Right forelimb (tissue), 1 donor: ENCODE data around the gene VANGL2.

Experiments
- DNase-seq: peaks from one replicate; pipeline ENCODE4 v3.0.0-alpha.2; 2018

VANGL2 gene

GRCh38 chr1:160429125-160429561 lies 28.8 kb downstream of the VANGL2 start:
- no peak for DNase-seq

GRCh38 chr1:160429702-160430535 lies 29.6 kb downstream of the VANGL2 start:
- no peak for DNase-seq

DNA sequence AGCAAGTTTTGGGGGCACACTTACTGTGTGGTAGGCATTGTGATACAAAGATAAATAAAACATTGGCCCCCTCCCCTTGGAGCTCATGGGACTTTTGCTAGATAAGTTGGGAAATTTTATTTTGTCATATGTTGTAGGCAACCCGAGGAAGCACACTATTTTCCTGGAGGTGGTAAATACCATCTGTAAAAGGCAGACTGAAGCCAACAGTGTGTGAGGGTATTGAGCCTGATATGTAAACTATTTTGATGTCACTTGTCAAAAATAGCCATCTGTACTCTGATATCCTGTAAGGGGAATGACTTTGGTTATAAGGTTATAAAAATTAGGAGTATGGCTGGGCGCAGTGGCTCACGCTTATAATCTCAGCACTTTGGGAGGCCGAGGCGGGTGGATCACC lies 30.6 kb downstream of the VANGL2 start:
- no peak for DNase-seq

GRCh38 chr1:160431571-160431970 lies 31.2 kb downstream of the VANGL2 start:
- no peak for DNase-seq

GRCh38 chr1:160432371-160432786 lies 32.0 kb downstream of the VANGL2 start:
- DNase-seq = no peak

- no peak for DNase-seq
Measured at GRCh38 chr1:160436966-160437365, 36.6 kb downstream of the VANGL2 start.

DNA sequence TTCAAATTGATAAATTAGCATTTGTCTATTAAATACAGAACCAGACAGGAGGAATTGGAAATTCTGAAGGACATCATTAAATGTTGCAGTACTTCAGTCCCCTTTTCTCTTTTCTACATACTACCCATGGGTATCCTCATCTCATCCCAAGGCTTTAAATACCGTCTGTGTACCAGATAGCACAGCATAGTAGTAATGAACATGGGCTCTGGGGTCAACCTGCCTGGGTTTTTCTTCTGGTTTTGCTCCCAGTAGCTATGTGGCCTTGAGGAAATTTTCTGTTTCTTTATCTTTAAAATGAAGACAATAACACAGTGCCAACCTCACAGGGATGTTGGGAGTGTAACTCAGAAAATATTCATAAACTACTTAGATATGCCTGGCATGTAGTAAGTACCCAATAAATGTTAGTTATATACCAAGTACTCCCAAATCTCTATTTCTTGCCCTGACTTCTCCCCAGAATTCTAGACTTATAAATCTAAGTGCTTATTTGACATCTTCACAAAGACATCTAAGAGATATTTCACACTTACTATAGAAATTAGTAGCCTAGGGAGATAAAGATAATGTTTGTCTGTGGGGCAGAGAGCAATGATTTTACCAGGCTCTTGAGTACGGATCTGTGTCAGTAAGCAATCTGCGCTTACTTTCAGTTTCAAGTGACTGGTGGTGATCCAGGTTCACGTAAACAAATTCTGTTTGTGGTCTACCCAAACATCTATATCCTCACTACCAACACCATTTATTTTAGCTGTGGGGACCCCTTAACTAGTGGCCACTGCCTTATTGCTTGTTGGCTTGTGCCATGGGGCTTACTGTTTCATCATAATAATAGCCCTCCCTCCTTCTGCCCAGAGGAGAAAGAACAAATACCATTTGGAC lies 37.3 kb downstream of the VANGL2 start:
- no peak for DNase-seq

GRCh38 chr1:160438317-160438918 lies 38.1 kb downstream of the VANGL2 start:
- DNase-seq = no peak

GRCh38 chr1:160438935-160439334 lies 38.6 kb downstream of the VANGL2 start:
- DNase-seq = no peak

DNA sequence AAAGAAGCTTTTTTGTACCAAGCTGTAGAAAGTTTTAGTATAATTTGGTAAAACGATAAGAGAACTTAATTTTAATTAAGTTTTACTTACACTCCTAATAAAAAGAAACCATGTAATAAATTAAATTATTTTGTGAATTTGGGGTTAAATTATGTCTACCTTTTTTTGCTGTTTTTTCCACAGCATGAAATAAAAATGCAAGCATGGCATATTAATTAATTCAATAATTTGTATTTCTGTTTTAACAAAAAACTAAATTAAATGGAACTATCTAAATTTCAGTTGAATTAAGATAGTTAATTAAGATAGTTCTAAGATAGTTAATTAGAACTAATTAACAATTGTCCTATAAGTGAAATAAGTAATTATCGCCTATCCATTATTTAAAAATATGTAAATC lies 39.4 kb downstream of the VANGL2 start:
- DNase-seq = no peak

- no peak for DNase-seq
Measured at GRCh38 chr1:160446945-160447600, 46.7 kb downstream of the VANGL2 start.

GRCh38 chr1:160449494-160449893 lies 49.1 kb downstream of the VANGL2 start:
- DNase-seq = no peak

- no peak for DNase-seq
Measured at GRCh38 chr1:160451119-160451858, 50.9 kb downstream of the VANGL2 start.

- no peak for DNase-seq
Measured at GRCh38 chr1:160451859-160452232, 51.5 kb downstream of the VANGL2 start.

DNA sequence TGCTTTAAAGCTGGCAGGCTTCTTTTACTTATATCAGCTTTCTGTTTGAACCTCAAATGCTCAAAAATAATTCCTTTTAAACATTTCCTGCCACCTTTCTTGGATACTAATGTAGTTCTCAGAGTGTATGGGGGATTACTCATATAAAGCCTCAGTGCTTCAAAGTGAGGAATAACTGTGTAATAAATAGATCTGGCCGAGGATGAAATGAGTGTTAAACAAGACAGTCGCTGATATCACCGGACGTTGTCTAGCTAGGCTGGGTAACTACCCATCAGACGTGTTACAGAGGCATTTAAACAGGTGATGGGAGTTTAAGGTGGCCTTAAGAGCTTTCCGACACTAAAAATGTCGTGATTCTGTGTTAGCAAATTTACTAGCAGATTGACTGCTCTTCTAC lies 53.1 kb downstream of the VANGL2 start:
- no peak for DNase-seq

- DNase-seq = no peak
Measured at GRCh38 chr1:160454371-160455152, 54.2 kb downstream of the VANGL2 start.

GRCh38 chr1:160455153-160455517 lies 54.8 kb downstream of the VANGL2 start:
- DNase-seq = no peak

DNA sequence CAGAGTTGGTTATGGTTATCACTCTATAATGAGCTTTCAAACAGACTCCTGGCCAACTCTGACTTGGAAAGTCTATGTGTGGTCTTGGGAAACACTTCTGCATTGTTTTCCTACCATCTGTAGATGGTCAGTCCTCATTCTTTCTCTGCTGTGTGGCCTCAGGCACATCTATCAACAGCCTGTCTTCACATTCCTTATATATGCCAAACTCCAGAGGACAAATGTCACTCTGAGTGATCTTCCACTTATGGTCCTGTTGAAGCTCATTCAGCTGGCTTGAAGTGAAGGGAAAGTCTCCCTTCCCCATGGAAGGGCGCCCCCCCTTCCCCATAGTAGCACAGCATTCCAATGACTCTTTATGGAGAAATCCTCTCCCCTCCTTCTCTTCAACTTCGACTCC lies 58.7 kb downstream of the VANGL2 start:
- no peak for DNase-seq

- no peak for DNase-seq
Measured at GRCh38 chr1:160459687-160460086, 59.3 kb downstream of the VANGL2 start.

GRCh38 chr1:160460214-160460642 lies 59.9 kb downstream of the VANGL2 start:
- DNase-seq = no peak

- DNase-seq = no peak
Measured at GRCh38 chr1:160460683-160461287, 60.4 kb downstream of the VANGL2 start.
